GM21447 (cell line): ENCODE measurements around the gene CSMD2.

Experiments
- ATAC-seq: cut with Tn5 transposase; IDR thresholded peaks from one replicate; pipeline ENCODE4 v1.9.1; 2021; ENCODE audit not compliant: unreplicated experiment

The CSMD2 gene

GRCh38 chr1:33723251-33723650 is 441.8 kb downstream of the CSMD2 start:
- no peak for ATAC-seq

GRCh38 chr1:33721301-33721815 is 443.7 kb downstream of the CSMD2 start:
- no peak for ATAC-seq

DNA sequence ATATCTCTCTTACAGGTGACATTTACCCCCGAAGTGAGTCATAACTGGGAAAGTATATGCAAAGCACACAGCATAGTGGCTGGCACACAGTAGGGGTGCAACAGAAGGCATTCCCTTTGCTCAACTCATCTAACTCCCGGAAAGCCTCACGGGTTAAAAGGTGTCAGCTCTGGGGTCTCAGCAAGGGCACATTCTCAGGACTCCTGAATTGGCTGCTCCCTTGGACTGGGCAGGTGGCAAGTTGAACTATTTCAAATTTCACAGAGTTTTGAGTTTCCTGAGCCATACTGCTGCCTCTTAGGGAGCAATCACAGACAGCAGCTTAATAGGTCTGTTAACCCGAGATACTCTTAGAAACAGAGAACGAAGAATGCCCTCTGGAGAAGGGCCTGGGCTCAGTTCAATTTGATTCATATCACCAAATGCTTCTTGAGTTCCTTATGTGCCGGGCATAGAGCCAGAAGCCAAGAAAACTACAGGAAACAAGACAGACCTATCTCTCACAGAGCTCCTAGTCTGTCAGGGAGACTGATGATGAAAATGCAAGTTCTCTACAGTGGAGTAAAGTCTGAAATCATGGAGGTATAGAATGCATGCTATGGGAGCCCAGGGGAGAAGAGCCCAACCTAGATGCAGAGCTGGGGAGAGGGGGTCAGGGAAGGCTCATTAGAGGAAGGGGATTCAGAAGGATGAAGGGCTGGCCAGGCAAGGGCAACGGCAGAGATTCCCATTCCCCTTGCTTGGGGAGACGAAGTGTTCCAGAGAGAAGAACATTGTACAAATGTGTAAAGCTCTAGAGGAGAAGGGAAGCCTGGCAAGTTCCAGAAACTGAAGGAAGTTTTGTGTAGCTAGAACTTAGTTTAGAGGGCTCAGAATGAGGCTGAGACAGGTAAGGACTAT is 445.0 kb downstream of the CSMD2 start:
- no peak for ATAC-seq

DNA sequence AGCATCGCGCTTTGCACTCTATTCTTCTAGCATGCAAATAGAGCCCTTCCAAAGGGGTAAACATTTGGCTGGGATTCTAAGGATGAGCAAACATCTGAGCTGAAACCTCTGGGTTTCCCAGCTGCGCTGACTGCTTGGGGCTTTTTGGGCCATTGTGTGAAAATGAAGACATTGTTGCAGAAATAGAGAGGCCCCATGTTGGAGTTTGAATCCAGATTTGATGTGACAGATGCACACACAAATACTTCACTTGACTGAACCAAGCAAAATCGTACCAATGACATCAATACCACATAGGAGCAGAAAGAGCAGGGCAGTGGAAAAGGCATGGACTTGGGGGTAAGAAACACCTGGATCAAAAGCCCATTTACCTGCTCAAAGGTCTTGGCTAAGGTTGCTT is 445.7 kb downstream of the CSMD2 start:
- ATAC-seq, result no peak

- ATAC-seq, result no peak
These were observed 446.8 kb downstream of the CSMD2 start for GRCh38 chr1:33718186-33718585.

DNA sequence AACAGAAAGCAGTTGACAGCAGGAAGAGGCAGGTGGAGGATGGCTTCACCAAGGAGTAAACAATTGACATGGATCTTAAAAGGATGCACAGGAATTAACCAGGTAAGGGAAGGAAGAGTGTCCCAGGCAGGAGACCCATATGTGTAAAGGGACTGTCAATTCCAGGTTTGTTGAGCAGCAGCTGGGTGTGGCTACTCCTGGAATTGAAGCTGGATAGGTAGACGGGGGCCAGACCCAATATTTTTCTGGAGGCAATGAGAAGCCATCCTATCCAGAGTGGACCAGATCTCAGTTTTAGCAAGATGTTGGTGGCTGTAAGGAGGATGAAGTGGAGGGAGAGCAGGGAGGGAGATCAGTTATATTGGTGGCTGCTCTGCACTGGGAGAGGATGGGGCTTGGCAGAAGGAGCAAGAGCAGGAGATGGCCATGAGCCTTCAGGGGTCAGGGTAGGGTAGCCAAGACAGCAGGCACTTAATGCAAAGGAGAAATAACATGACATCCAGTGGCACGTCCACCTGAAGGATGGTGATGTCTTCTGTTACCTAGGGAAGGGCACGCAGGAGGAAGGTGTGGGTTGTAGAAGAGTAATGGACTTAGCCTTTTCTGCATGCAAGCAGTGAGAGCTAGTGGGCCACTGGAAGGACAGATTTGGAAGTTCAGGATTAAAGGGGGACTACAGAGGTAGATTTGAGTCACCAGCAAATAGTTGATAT is 447.9 kb downstream of the CSMD2 start:
- no peak for ATAC-seq

DNA sequence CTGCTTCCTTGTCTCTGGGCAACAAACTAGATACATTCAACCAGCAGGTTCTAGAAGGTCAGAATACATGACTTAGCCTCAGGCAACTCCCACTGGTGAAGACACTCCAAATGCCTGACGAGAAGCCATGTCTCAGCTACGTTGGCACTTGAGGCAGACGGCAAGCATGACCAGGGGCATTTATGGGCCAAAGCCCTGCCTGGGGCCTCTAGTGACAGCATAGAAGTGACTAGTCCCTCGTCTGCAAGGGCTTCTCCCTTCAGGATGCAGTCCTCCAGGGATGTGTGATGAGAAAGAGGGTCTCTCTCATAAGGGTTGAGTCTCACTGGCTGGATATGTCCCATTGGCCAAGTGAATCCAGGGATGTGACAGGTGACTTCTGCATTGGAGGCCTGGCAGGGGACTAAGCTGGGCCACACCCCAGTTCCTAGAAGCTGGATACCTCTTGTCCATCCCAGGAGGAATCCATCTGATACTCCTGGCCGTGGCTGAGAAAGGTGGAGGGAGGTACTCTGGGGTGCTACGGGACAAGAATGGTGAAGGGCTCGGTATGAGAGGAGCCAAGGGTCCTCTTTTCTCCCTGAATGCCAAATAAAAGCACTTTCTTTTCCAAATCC is 449.7 kb downstream of the CSMD2 start:
- ATAC-seq, result no peak

- no peak for ATAC-seq
These were observed 450.6 kb downstream of the CSMD2 start for GRCh38 chr1:33714421-33714820.

DNA sequence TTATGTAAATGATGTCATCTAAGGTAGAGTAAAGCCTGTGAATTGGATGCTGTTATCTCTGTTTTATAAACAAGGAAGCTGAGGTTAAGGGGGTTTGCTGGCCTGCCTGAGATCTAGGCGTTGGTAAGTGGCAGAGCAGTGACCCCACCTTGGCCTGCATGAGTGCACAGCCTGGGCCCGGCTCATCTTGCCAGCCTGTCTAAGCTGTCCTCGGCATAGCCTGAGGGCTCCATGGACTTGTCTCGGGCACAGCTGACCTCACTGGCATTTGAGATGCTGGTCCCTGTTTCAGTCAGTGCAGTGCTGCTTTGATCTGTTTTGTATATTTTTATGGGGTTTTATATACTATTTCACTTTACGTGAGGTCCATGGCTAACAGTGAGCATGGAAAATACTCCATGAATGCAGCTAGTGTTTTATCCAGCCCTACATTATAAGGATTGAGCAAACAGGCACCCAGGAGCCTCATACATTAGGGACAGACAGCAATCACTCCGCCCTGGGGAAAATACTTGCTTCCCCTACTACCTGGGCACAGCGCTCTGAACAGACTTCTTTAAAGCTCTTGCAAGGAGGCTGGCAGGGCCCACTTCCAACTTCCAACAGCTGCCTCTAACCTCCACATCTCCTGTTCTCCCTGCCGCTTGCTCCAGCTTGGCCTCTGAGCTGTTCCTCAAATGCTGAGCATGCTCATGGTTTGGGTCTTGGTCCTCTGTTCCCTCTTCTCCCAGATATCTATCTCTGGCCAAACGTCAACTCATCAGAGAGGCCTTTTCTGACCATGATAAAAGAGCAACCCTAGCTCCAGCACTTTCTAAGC is 451.8 kb downstream of the CSMD2 start:
- ATAC-seq, result no peak

DNA sequence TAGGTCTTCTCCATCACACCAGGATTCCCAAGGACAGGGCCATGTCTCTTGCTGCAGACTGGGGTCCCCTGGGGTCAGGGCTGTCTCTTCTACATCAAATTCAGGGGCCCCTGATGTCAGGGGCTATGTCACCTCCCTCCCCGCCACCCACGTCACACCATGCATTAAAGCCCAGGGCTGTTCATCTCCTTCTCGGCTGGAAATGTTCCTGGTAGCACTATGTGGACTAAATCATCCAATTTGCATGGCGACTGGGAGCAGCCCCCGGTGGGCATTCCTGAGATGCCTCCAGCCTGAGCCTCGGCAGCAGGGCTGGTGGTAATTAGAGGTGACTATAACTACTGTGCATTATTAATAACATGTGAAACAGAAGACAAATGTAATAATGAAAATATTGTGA is 452.8 kb downstream of the CSMD2 start:
- no peak for ATAC-seq

- no peak for ATAC-seq
These were observed 453.5 kb downstream of the CSMD2 start for GRCh38 chr1:33711511-33711910.

DNA sequence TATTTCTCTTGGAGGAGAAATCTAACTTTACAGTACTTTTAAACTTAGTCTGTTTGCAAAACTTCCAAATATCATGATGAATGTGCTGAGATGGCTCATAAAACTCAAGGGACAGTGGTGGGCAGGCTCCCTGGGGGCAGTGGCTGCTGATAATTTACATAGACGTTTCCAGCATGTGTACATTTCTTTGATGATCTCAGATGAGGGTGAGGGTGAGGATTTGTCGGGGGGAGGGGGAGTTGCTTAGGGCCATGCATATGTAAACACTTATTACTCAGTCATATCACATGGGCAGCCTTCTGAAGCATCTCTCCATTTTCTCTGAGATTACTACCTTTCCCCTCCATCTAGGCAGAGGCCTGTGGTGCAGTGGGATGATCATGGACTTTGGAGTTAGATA is 454.1 kb downstream of the CSMD2 start:
- ATAC-seq, result no peak

DNA sequence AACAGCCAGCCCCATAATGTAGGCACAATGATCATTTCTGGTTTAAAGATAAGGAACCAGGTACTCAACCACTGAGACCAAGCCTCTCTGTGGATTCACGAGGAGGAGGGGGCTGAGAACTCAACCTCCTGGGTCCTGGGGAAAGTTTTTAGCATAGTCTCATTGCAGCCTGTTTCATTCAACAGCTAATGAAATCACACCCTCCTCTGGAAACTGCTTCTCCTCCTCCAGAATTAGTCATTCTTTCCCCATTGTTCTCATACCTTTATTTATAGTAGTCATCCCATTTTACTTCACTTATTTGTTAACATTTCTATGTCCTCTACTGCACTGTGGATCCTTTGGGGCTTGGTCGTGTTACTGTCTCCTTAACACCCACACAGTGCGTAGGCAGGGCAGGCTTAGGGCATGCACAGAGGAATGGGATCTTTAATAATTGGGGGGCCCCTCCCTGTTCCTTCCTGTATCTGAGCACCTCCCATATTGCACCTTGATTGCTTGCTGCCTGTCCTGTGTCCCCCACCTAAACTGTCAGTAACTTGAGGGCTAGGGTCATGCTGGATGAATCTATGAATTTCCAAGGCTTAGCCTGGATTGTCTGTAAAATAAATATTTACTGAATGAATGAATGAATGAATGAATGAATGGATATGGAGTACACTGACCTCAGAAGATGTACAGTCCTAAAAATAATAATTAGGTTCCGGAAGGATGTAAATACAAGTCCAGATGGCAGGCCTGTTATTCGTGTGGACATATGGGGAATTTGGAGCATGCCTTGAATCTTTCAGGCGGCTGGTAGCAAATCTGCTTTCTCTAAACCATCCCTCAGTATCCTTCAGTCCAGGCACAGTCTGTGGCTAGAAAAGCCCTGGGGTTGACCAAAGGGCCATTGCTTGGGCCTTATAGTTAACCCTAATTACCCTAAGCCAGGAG is 455.0 kb downstream of the CSMD2 start:
- no peak for ATAC-seq

- no peak for ATAC-seq
These were observed 455.8 kb downstream of the CSMD2 start for GRCh38 chr1:33709174-33709782.

GRCh38 chr1:33706634-33707255 is 458.3 kb downstream of the CSMD2 start:
- ATAC-seq, result no peak

GRCh38 chr1:33703464-33703863 is 461.6 kb downstream of the CSMD2 start:
- no peak for ATAC-seq

DNA sequence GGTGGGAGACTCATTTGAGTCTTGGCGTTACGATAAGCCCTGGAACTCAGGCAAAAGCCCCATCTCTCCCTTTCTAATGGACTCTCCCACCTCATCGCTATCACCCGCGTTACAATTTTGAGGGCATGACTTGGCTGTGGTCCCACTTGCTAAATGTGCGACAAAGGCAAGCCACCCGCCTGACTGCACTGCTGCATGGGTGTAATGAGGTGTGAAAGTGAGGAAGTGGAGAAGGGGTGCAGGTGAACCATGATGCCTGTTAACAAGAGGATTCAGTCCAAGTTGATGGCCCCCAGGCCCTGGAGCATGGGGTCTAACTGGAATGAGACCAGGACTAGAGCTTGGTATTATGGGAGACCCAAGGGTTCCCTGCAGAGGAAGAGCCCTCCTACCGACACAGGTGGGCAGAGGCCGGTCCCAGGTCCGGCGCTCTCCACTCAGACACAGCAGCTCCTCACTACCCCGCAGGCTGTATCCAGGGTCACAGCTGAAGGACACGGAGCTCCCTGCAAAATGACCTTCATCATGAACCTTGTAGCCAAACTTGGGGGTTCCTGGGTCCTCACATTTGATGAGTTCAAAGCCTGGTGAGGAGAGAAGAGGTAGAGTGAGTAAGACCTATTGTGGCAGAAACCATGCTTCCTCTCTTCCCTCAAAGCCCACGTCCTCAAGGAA is 466.5 kb downstream of the CSMD2 start:
- ATAC-seq, result no peak

DNA sequence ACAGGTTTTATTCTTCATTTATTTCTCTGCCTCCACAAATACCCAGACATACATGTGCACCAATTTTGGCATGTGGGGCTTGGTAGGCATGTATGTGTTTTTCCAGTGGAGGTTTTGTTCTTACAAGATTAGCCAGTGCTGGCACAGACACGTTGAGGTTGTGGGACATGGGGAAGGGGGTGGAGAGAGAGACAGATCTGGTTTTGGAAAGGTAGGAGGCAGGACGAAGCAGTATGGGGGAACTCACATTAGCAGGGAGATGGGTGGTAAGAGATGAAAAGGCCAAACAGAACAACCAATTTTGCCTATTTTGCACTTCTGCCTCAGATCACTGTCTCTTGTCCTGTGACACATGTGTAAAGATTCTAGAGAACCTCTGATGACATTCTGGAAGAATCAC is 467.2 kb downstream of the CSMD2 start:
- ATAC-seq, result no peak
